Esophagus squamous epithelium (tissue), 5 donors: Measurements from ENCODE around the gene NID1. TPM values are rescaled to one million over a fixed set of nuclear protein-coding genes. Genes with fewer than 3 reads are reported as not detected.
"Not testable (repeated sequence)": the region's sequence is repeated elsewhere in the genome, so short reads cannot be mapped to it uniquely, and the experiment has no call there.

Experiments
- DNase-seq: peaks from one replicate; lab custom pipeline; 2025; lab: John Stamatoyannopoulos, UW
- H3K27ac ChIP-seq, 4 donors: fragments of 200-600 bp; sonication (generic); one replicate each; pipeline ENCODE4 v1.5.1; 2016 to 2019; ENCODE audit warnings: mild to moderate bottlenecking in 1 of 4
- H3K27me3 ChIP-seq, 4 donors: fragments of 200-600 bp; sonication (generic); 1 replicate in 3 of 4; 2 replicates in 1 of 4; pipeline versions ENCODE4 v1.5.1 to v1.6.0; 2017 to 2021; ENCODE audit warnings: antibody characterized with exemption in 1 of 4
- H3K36me3 ChIP-seq, 3 donors: fragments of 200-600 bp; sonication (generic); one replicate each; pipeline ENCODE4 v1.5.1; 2016 to 2019
- H3K4me1 ChIP-seq, 3 donors: fragments of 200-600 bp; sonication (generic); one replicate each; pipeline ENCODE4 v1.5.1; 2017 to 2019
- H3K4me3 ChIP-seq, 4 donors: fragments of 200-600 bp; sonication (generic); 1 replicate in 3 of 4; 2 replicates in 1 of 4; pipeline ENCODE4 v1.5.1; 2016 to 2019; ENCODE audit warnings: mild to moderate bottlenecking in 2 of 4, moderate library complexity in 1 of 4
- H3K9me3 ChIP-seq, 3 donors: fragments of 200-600 bp; sonication (generic); one replicate each; pipeline ENCODE4 v1.5.1; 2016 to 2019
- CTCF ChIP-seq, 6 experiments: fragments of 450-650 bp in 4 of 6; fragments of 200-600 bp in 2 of 6; sonication (generic) in 2 of 6; IDR thresholded peaks; one replicate each; pipeline ENCODE4 v1.5.1; 2016 to 2019; ENCODE audit warnings: antibody characterized with exemption in 6 of 6, mild to moderate bottlenecking in 4 of 6, moderate library complexity in 4 of 6
- POLR2A ChIP-seq, 4 donors: fragments of 450-650 bp; IDR thresholded peaks; one replicate each; pipeline ENCODE4 v1.6.1; 2017; ENCODE audit warnings: antibody characterized with exemption in 4 of 4, mild to moderate bottlenecking in 4 of 4, moderate library complexity in 3 of 4
- WGBS, 2 donors: methylation state at CpG; one replicate each; pipeline ENCODE4 v1.1.5; 2018; 5-methylcytosine and 5-hydroxymethylcytosine counted together
- intact Hi-C: fragments of 100-400 bp; cut with DNase I; formaldehyde crosslinking; loops from one replicate; pipeline ENCODE4 v1.15.0; 2022
- small RNA-seq, 4 donors: library from RNA; depleted of rRNA; stranded (forward); fragments of <200 nt; gene quantifications; one replicate each; pipeline ENCODE3, GENCODE V24; 2016
- total RNA-seq, 4 donors: library from RNA; depleted of rRNA; stranded (reverse); fragments of >200 nt; gene quantifications; one replicate each; pipeline ENCODE4 v1.1.0, GENCODE V29; 2016
- donor health status: DM: yes; HTN: yes; CAD: no.

NID1 gene
- total RNA-seq, 4 donors from 2014 or later = 3.6 to 120 (median 28.5) TPM

- TF ChIP-seq POLR2A (IDR thresholded peaks at IDR 0.05) (no peak), CTCF (IDR thresholded peaks at IDR 0.05) (no peak)
- 88 to 96% methylated on average over 2 of the region's 2 CpGs for WGBS, 2 donors
- H3K27me3 ChIP-seq = no peaks in the 10 kb centered on the region
- H3K27ac ChIP-seq = no peak overlapping the region
- H3K4me3 ChIP-seq = no peak overlapping the region
- intact Hi-C loops = no loop called here
- no peaks in the 10 kb centered on the region for H3K36me3 ChIP-seq
- DNase-seq = no peak
- H3K9me3 ChIP-seq = no peaks in the 10 kb centered on the region
- H3K4me1 ChIP-seq = peaks cover 22 to 58% (median 23%) of the 10 kb centered on the region in 3 donors
Observed at GRCh38 chr1:235928197-235928596, 136.7 kb downstream of the NID1 start.

- DNase-seq, H3K36me3 ChIP-seq, H3K4me3 ChIP-seq, H3K27me3 ChIP-seq, intact Hi-C loops, H3K27ac ChIP-seq, H3K9me3 ChIP-seq: not testable (repeated sequence)
- H3K4me1 ChIP-seq = peaks cover 16 to 55% (median 17%) of the 10 kb centered on the region in 3 donors
Observed at GRCh38 chr1:235927551-235927950, 137.3 kb downstream of the NID1 start.

Small RNA genes lying within 50 kb of the gene (small RNA-seq; reads per million reads assigned to genes)
- gene RF00019 = 0 reads per million in 4 donors

Other genes starting within 250 kb of the NID1 start
- gene LYST, start 198.2 kb downstream of the NID1 start, total RNA-seq = 10 to 100 TPM; 12.3 to 36.6 (median 21.0) TPM
- gene GPR137B, start 77.4 kb upstream of the NID1 start, total RNA-seq = 10 to 100 TPM in 2 of 4 donors, 1 to 10 TPM in 2; 3.6 to 16.0 (median 7.4) TPM
- 1 to 10 TPM; 1.2 to 6.3 (median 2.4) TPM for gene ERO1B, start 216.9 kb upstream of the NID1 start, total RNA-seq